Muscle of leg (tissue), 11 donors: ENCODE results near the gene CD81. TPM values are rescaled to one million over a fixed set of nuclear protein-coding genes. Genes with fewer than 3 reads are reported as not detected.

ENCODE experiments used
- DNase-seq: peaks from one replicate; pipeline ENCODE4 v3.0.0; 2013
- H3K27ac ChIP-seq: one replicate; pipeline ENCODE4 v1.5.1; 2013; ENCODE audit warnings: mild to moderate bottlenecking, low read length, control low read depth
- H3K27me3 ChIP-seq: one replicate; pipeline ENCODE4 v1.6.1; 2013; ENCODE audit warnings: low read length; ENCODE audit not compliant: control insufficient read depth, insufficient read depth
- H3K36me3 ChIP-seq: one replicate; pipeline ENCODE4 v1.6.1; 2013; ENCODE audit warnings: low read length; ENCODE audit not compliant: control insufficient read depth, insufficient read depth
- H3K4me1 ChIP-seq: one replicate; pipeline ENCODE4 v1.6.1; 2013; ENCODE audit warnings: low read length; ENCODE audit not compliant: control insufficient read depth, insufficient read depth
- H3K4me3 ChIP-seq: one replicate; pipeline ENCODE4 v1.5.1; 2013; ENCODE audit warnings: low read length, control low read depth
- H3K9me3 ChIP-seq: replicated peaks from 2 replicates; pipeline ENCODE4 v1.6.1; 2013; ENCODE audit warnings: low read depth, low read length; ENCODE audit not compliant: control insufficient read depth
- WGBS: methylation state at CpG from one replicate; pipeline ENCODE4 v1.1.5; 2013; ENCODE audit warnings: missing lambda C conversion rate; ENCODE audit not compliant: insufficient coverage; 5-methylcytosine and 5-hydroxymethylcytosine counted together
- polyA plus RNA-seq, 8 donors: library from polyadenylated mRNA; unstranded; fragments of 120-200 nt; gene quantifications; one replicate each; pipeline versions ENCODE4 v1.2.1 to v1.2.3, GENCODE V29; 2013; ENCODE audit warnings: inconsistent platforms in 1 of 8, low replicate concordance in 1 of 8; ENCODE audit not compliant: insufficient read length in 8 of 8, insufficient read depth in 1 of 8
- total RNA-seq: library from RNA; stranded (reverse); fragments of 120-200 nt; gene quantifications from one replicate; pipeline ENCODE4 v1.2.4, GENCODE V29; 2013

CD81 gene
- total and polyA plus RNA-seq, 9 donors, result 187 to 495 (median 426) TPM

DNA sequence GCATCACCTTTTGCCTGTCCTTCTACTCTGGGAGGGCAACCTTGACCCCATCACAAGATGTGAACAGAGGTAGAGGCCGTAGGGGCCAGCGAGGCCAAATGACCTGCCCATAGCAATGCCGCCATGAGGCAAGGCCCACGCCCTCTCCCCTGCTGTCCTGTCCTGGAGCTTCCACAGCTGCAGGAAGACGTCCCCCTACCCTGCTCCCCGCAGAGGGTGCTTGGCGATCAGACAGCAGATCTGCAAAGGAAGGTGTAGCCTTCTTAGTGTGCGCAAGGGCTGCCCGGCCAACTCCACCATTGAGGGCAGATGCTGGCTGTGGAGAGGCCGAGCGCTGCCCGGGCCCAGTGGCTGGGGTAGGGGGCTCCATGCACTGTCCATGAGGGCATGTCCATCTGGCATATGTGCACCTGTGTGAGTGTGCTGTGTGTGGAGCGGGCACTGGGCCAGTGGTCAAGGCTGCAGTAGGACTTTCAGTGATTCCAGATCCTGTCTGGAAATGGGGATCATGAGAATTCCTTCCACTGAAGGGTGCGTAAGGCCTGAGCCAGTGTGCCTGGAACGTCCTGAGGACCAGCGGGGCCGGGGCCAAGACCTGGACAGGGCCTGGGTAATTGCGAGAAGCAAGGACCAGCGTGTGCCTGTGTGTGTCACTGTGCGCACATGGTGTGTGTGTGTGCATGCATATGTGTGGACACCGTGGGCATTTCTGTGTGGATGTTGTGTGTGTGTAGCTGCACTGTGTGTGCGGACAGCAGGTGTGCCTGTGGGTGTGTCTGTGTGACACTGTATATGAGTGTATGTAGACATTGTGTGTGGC is 56.2 kb downstream of the CD81 start:
- no peak for DNase-seq

DNA sequence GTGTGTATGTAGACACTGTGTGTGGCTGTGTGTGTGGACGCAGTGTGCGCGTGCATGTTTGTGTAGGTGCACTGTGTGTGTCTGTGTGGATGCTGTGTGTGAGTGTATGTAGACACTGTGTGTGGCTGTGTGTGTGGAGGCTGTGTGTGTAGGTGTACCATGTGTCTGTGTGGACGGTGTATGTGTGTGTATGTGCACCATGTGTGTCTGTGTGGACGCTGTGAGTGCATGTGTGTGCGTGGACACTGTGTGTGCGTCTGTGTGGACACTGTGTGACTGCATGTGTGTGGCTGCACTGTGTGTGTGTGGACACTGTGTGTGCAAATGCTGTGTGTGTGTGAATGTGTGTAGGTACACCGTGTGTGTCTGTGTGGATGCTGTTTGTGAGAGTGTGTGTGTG is 56.9 kb downstream of the CD81 start:
- H3K4me1 ChIP-seq, result no peaks in the 10 kb centered on the region
- no peak overlapping the region for H3K4me3 ChIP-seq
- no peaks in the 10 kb centered on the region for H3K9me3 ChIP-seq
- H3K27ac ChIP-seq, result no peak overlapping the region
- WGBS, result 97% methylated on average over 8 of the region's 8 CpGs
- no peaks in the 10 kb centered on the region for H3K36me3 ChIP-seq
- H3K27me3 ChIP-seq, result peaks cover 10% of the 10 kb centered on the region
- DNase-seq, result no peak

More for the DNA sequence above, 56.2 kb downstream of the CD81 start:
- H3K27ac ChIP-seq, result no peak overlapping the region
- H3K4me1 ChIP-seq, result no peaks in the 10 kb centered on the region
- 71% methylated on average over 22 of the region's 22 CpGs for WGBS
- no peaks in the 10 kb centered on the region for H3K36me3 ChIP-seq
- peaks cover 10% of the 10 kb centered on the region for H3K27me3 ChIP-seq
- H3K4me3 ChIP-seq, result no peak overlapping the region
- no peaks in the 10 kb centered on the region for H3K9me3 ChIP-seq

DNA sequence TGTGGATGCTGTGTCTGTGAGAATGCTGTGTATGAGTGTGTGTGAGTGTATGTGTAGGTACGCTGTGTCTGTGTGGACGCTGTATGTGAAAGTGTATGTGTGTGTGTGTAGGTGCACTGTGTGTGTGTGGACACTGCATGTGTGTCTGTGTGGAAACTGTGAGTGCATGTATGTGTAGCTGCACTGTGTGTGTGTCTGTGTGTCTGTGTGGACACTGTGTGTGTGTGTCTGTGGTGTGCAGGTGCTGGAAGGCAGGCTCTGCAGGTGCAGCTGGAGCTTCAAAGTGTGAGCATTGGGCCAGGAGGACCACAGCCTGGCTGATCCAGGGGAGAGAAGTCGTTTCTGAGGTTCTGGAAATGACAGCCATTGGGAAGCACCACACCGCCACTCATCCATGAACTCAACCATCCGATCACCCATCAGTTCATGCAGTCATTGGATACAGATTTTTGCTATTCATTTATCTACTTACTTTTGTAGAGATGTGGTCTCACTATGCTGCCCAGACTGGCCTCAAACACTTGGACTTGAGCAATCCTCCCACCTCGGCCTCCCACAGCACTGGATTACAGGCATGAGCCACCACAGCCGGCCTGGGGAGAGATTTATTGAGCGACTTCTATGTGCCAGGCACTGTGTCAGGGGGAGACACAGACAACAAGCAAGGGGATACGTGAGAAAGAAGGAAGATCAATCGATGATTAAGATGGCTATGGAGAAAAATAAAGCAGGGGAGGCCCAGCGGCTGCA is 57.6 kb downstream of the CD81 start:
- Histone ChIP-seq H3K4me3 (no peak overlapping the region), H3K27me3 (peaks cover 10% of the 10 kb centered on the region), H3K36me3 (no peaks in the 10 kb centered on the region), H3K4me1 (no peaks in the 10 kb centered on the region), H3K27ac (no peak overlapping the region), H3K9me3 (no peaks in the 10 kb centered on the region)
- WGBS, result 81% methylated on average over 6 of the region's 11 CpGs
- DNase-seq, result no peak

DNA sequence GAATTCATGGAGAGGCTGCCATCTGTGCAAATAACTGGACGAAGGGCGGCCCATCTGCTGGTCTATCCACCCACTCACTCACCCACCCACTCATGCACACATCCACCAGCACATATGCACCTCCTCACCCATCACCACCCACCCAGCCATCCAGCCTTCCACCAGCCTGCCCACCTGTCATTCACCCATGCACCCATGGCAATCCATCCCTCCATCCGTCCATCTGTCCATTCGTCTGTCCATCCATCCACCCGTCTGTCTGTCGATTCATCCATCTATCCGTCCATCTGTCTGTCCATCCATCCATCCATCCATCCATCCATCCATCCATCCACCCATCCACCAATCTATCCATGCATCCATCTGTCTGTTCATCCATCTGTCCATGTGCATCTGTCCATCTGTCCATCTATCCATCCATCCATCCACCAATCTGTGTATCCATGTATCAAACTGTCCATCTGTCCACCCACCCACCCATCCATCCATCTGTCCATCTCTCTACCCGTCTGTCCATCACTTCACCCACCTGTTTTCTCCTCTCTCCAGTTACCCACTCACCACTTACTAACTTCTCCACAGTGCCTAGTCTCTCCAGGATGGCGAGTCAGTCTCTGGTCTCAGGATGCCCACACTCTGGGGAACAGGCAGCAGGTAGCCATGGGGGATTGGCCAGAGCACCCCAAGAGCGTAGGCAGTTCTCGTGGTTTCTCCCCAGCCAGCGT is 58.3 kb downstream of the CD81 start:
- H3K4me1 ChIP-seq, result no peaks in the 10 kb centered on the region
- H3K9me3 ChIP-seq, result no peaks in the 10 kb centered on the region
- H3K4me3 ChIP-seq, result no peak overlapping the region
- H3K36me3 ChIP-seq, result no peaks in the 10 kb centered on the region
- no peak overlapping the region for H3K27ac ChIP-seq
- no peak for DNase-seq
- peaks cover 10% of the 10 kb centered on the region for H3K27me3 ChIP-seq
- 85% methylated on average over 12 of the region's 12 CpGs for WGBS

GRCh38 chr11:2436013-2436520 is 59.0 kb downstream of the CD81 start:
- Histone ChIP-seq H3K9me3 (no peaks in the 10 kb centered on the region), H3K27me3 (peaks cover 16% of the 10 kb centered on the region), H3K4me1 (no peaks in the 10 kb centered on the region), H3K4me3 (no peak overlapping the region), H3K27ac (no peak overlapping the region), H3K36me3 (no peaks in the 10 kb centered on the region)
- no peak for DNase-seq
- 85% methylated on average over 7 of the region's 10 CpGs for WGBS

GRCh38 chr11:2436521-2437031 is 59.5 kb downstream of the CD81 start:
- Histone ChIP-seq H3K27me3 (peaks cover 17% of the 10 kb centered on the region), H3K27ac (no peak overlapping the region)
- WGBS, result 83% methylated on average over 4 of the region's 13 CpGs

DNA sequence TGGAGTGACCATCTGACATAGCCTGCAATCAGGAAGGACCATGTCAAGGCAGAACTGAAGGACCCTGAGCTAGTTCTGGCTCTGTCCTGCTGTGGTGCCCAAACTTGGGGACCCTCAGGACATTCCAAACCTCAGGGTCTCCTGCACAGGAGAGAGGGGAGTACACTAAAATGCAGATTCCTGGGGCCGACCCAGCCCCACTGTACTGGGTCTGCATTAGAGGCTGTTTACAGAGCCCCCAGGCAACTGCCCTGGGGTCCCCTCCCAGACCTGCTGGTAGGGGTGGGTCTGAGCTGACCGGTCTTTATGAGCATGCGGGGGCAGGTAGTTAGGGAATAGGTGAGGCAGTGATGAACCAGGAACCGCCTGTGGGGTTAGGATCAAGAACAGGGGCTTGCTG is 60.4 kb downstream of the CD81 start:
- Histone ChIP-seq H3K4me3 (no peak overlapping the region), H3K9me3 (no peaks in the 10 kb centered on the region), H3K27me3 (peaks cover 17% of the 10 kb centered on the region), H3K4me1 (no peaks in the 10 kb centered on the region), H3K27ac (no peak overlapping the region), H3K36me3 (no peaks in the 10 kb centered on the region)
- WGBS, result 74% methylated on average over 3 of the region's 4 CpGs
- no peak for DNase-seq

More at GRCh38 chr11:2436521-2437031, 59.5 kb downstream of the CD81 start:
- DNase-seq, result no peak
- no peaks in the 10 kb centered on the region for H3K36me3 ChIP-seq
- no peak overlapping the region for H3K4me3 ChIP-seq
- H3K9me3 ChIP-seq, result no peaks in the 10 kb centered on the region
- H3K4me1 ChIP-seq, result no peaks in the 10 kb centered on the region

DNA sequence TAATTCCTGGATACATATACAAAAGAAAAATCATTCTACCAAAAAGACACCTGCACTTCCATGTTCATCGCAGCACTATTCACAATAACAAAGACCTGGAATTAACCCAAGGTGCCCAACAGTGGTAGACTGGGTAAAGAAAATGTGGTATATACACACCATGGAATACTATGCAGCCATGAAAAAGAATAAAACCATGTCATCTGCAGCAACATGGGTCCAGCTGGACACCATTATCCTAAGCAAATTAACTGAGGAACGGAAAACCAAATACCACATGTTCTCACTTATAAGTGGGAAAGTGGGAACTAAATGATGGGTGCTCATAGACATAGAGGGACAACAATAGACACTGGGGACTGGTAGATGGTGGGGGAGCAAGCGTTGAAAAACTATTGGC is 62.7 kb downstream of the CD81 start:
- WGBS, result no CpG with 5 or more reads among the region's 3 CpGs
- Histone ChIP-seq H3K4me1 (no peaks in the 10 kb centered on the region), H3K36me3 (no peaks in the 10 kb centered on the region), H3K27me3 (peaks cover 31% of the 10 kb centered on the region), H3K9me3 (no peaks in the 10 kb centered on the region), H3K4me3 (no peak overlapping the region), H3K27ac (no peak overlapping the region)
- no peak for DNase-seq

GRCh38 chr11:2440646-2441045 is 63.5 kb downstream of the CD81 start:
- Histone ChIP-seq H3K9me3 (no peaks in the 10 kb centered on the region), H3K36me3 (no peaks in the 10 kb centered on the region), H3K4me1 (peaks cover 3% of the 10 kb centered on the region), H3K27me3 (peaks cover 36% of the 10 kb centered on the region), H3K27ac (no peak overlapping the region), H3K4me3 (no peak overlapping the region)
- DNase-seq, result no peak
- 63% methylated on average over 2 of the region's 8 CpGs for WGBS
